Heart left ventricle (tissue), 13 donors: Measurements from ENCODE around the gene ARHGEF3.

Experiments used
- POLR2A ChIP-seq, 2 donors: fragments of 450-650 bp; IDR thresholded peaks; one replicate each; pipeline ENCODE4 v1.6.1; 2017; ENCODE audit warnings: antibody characterized with exemption in 2 of 2, mild to moderate bottlenecking in 2 of 2, moderate library complexity in 2 of 2
- TF ChIP-seq, protein P1 (sequence below), 12 donors: fragments of 200-600 bp; sonication (generic) in 4 of 12; IDR thresholded peaks; one replicate each; pipeline versions ENCODE4 v1.5.0 to v1.8.0; 2018 to 2022; ENCODE audit warnings: antibody characterized with exemption in 12 of 12, mild to moderate bottlenecking in 5 of 12
- donor health status: ischemic (EF 13 %, LVEDD 7.1; RV severe dilation, severe dysfunction).
- donor health status: DM: no; HTN: yes; CAD: no.
- donor health status: DM: no; HTN: no; CAD: no.
- donor health status: ischemic (EF 25% LVEDD 6.9; RV normal size, moderate dysfunction).
- donor health status: ischemic (EF 25% LVEDD 5.7; RV mildly dilated, moderate dysfunction).
- donor health status: ischemic (EF 35%, LVEDD 5.7; RV mildly dilated, moderate dysfunction).
- donor health status: nonischemic (EF 11% LVEDD 7.7; RV severe dilation, severe dysfunction).
- donor health status: DM: yes; HTN: yes; CAD: no.
- donor health status: PGD.
- donor health status: ischemic (EF 29% LVEDD 5.4; RV normal size, mild dysfunction).
- donor health status: nonischemic (EF 23%, LVEDD 6.1; RV moderate dilation, normal function).

DNA sequence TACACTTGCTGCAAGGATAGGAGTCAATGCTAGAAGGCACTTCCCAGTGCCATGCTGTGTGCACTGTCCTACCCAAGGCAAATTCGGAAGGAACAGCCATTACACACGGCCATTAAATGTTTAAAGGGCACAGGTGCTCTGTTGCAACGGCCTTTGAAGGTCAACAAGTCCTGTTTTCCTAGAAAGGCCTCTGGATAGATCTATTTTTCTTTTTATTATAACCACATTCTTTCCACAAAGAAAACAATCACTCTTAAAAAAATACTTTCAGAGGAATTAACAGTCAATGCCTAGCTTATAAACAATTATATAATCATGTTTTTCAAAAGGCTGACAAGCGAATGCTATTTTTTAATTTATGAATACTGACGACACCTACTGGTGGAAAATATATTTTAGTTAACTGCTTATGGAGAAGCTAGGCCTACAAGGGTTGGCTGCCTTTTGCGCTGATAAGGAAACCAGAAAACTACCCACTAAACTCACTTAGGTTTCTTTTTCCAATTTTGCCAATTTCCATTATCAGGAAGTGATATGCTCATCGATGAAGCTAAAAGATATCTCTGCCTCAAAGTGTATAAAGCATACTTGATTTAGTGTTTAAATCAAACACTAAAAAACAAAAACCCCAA, 2.4 kb downstream of the ARHGEF3 start:
- TF ChIP-seq, protein P1, sequence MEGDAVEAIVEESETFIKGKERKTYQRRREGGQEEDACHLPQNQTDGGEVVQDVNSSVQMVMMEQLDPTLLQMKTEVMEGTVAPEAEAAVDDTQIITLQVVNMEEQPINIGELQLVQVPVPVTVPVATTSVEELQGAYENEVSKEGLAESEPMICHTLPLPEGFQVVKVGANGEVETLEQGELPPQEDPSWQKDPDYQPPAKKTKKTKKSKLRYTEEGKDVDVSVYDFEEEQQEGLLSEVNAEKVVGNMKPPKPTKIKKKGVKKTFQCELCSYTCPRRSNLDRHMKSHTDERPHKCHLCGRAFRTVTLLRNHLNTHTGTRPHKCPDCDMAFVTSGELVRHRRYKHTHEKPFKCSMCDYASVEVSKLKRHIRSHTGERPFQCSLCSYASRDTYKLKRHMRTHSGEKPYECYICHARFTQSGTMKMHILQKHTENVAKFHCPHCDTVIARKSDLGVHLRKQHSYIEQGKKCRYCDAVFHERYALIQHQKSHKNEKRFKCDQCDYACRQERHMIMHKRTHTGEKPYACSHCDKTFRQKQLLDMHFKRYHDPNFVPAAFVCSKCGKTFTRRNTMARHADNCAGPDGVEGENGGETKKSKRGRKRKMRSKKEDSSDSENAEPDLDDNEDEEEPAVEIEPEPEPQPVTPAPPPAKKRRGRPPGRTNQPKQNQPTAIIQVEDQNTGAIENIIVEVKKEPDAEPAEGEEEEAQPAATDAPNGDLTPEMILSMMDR (IDR thresholded peaks at IDR 0.05): peak; percentile 48 to 82 (median 70)
- TF ChIP-seq POLR2A (IDR thresholded peaks at IDR 0.05): no peak
